GM21526 (cell line): Measurements from ENCODE around the gene USP17L13.
"Not testable (repeated sequence)": the region's sequence is repeated elsewhere in the genome, so short reads cannot be mapped to it uniquely, and the experiment has no call there.

Source experiments
- ATAC-seq: cut with Tn5 transposase; IDR thresholded peaks from one replicate; pipeline ENCODE4 v1.9.1; 2021; ENCODE audit warnings: moderate library complexity; ENCODE audit not compliant: unreplicated experiment, low FRiP score

USP17L13 gene, protein sequence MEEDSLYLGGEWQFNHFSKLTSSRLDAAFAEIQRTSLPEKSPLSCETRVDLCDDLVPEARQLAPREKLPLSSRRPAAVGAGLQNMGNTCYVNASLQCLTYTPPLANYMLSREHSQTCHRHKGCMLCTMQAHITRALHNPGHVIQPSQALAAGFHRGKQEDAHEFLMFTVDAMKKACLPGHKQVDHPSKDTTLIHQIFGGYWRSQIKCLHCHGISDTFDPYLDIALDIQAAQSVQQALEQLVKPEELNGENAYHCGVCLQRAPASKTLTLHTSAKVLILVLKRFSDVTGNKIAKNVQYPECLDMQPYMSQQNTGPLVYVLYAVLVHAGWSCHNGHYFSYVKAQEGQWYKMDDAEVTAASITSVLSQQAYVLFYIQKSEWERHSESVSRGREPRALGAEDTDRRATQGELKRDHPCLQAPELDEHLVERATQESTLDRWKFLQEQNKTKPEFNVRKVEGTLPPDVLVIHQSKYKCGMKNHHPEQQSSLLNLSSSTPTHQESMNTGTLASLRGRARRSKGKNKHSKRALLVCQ

DNA sequence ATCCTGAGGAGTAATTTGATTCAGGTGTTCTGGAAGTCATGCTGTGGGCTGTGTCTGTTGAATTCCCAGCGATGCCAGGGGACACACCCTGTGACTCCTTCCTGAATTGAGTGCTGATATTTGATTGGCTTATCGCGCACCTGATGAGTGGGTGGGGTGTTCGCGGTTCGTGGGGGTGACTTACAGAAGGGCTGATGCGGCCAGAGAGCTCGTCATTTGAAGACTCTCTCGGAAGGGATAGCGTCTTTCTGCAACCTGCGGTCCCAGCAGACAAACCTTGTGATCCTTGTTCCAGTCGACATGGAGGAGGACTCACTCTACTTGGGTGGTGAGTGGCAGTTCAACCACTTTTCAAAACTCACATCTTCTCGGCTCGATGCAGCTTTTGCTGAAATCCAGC, at the start of gene USP17L13:
Gene USP17L13, plus strand, starts transcription at position 301 of the 400 bp plus-strand sequence. Its CDS starts 0 bp downstream, at position 301.
- not testable (repeated sequence) for ATAC-seq

DNA sequence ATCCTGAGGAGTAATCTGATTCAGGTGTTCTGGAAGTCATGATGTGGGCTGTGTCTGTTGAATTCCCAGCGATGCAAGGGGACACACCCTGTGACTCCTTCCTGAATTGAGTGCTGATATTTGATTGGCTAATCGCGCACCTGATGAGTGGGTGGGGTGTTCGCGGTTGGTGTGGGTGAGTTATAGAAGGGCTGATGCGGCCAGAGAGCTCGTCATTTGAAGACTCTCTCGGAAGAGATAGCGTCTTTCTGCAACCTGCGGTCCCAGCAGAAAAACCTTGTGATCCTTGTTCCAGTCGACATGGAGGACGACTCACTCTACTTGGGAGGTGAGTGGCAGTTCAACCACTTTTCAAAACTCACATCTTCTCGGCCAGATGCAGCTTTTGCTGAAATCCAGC, 14.3 kb upstream of the USP17L13 start, which contains the start of gene USP17L10:
Gene USP17L10, plus strand, starts transcription at position 301 of the 400 bp plus-strand sequence. Its CDS starts 0 bp downstream, at position 301.
- ATAC-seq: not testable (repeated sequence)

DNA sequence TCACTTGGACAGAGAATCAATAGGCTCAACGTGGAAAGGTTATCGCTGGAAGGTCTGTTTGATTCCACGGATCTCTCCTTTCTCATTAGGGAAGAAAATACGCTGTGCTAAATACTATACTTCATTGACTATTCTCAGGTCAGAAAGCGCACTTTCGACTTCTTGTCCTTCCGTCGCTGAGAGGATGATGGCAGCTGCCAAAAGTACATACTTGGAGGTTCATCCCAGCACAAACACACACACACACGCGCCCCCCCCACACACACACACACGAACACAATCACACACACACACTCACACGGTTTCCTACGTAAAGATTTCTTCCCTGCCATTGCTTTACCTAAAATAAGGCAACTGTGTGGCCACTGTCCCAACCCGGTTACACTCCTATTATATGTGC, 10.0 kb upstream of the USP17L13 start:
- ATAC-seq: not testable (repeated sequence)

DNA sequence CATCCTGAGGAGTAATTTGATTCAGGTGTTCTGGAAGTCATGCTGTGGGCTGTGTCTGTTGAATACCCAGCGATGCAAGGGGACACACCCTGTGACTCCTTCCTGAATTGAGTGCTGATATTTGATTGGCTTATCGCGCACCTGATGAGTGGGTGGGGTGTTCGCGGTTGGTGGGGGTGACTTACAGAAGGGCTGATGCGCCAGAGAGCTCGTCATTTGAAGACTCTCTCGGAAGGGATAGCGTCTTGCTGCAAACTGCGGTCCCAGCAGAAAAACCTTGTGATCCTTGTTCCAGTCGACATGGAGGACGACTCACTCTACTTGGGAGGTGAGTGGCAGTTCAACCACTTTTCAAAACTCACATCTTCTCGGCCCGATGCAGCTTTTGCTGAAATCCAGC, 9.6 kb upstream of the USP17L13 start, which contains the start of gene USP17L11:
Gene USP17L11, plus strand, starts transcription at position 301 of the 400 bp plus-strand sequence. Its CDS starts 0 bp downstream, at position 301.
- not testable (repeated sequence) for ATAC-seq

GRCh38 chr4:9219852-9220251, 4.8 kb upstream of the USP17L13 start, which contains the start of gene USP17L12:
TSS of gene USP17L12 (plus strand) at chr4:9220152. CDS start at chr4:9220152, 0 bp downstream.
- ATAC-seq: not testable (repeated sequence)

- ATAC-seq: not testable (repeated sequence)
Observed at GRCh38 chr4:9230249-9230648, 5.6 kb downstream of the USP17L13 start.

DNA sequence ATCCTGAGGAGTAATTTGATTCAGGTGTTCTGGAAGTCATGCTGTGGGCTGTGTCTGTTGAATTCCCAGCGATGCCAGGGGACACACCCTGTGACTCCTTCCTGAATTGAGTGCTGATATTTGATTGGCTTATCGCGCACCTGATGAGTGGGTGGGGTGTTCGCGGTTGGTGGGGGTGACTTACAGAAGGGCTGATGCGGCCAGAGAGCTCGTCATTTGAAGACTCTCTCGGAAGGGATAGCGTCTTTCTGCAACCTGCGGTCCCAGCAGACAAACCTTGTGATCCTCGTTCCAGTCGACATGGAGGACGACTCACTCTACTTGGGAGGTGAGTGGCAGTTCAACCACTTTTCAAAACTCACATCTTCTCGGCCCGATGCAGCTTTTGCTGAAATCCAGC, 9.4 kb downstream of the USP17L13 start, which contains the start of gene USP17L15:
Gene USP17L15, plus strand, starts transcription at position 301 of the 400 bp plus-strand sequence. Its CDS starts 0 bp downstream, at position 301.
- ATAC-seq: not testable (repeated sequence)

GRCh38 chr4:9238461-9238860, 13.8 kb downstream of the USP17L13 start:
- not testable (repeated sequence) for ATAC-seq

GRCh38 chr4:9243579-9243978, 18.9 kb downstream of the USP17L13 start, which contains the start of gene USP17L17:
TSS of gene USP17L17 (plus strand) at chr4:9243879. CDS start at chr4:9243879, 0 bp downstream.
- not testable (repeated sequence) for ATAC-seq

GRCh38 chr4:9247953-9248680, 23.4 kb downstream of the USP17L13 start, which contains the start of gene USP17L18:
TSS of gene USP17L18 (plus strand) at chr4:9248630. CDS start at chr4:9248630, 0 bp downstream.
- ATAC-seq: not testable (repeated sequence)

DNA sequence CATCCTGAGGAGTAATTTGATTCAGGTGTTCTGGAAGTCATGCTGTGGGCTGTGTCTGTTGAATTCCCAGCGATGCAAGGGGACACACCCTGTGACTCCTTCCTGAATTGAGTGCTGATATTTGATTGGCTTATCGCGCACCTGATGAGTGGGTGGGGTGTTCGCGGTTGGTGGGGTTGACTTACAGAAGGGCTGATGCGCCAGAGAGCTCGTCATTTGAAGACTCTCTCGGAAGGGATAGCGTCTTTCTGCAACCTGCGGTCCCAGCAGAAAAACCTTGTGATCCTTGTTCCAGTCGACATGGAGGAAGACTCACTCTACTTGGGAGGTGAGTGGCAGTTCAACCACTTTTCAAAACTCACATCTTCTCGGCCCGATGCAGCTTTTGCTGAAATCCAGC, 28.4 kb downstream of the USP17L13 start, which contains the start of gene USP17L19:
Gene USP17L19, plus strand, starts transcription at position 301 of the 400 bp plus-strand sequence. Its CDS starts 0 bp downstream, at position 301.
- ATAC-seq: not testable (repeated sequence)

DNA sequence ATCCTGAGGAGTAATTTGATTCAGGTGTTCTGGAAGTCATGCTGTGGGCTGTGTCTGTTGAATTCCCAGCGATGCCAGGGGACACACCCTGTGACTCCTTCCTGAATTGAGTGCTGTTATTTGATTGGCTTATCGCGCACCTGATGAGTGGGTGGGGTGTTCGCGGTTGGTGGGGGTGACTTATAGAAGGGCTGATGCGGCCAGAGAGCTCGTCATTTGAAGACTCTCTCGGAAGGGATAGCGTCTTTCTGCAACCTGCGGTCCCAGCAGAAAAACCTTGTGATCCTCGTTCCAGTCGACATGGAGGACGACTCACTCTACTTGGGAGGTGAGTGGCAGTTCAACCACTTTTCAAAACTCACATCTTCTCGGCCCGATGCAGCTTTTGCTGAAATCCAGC, 33.1 kb downstream of the USP17L13 start, which contains the start of gene USP17L20:
Gene USP17L20, plus strand, starts transcription at position 301 of the 400 bp plus-strand sequence. Its CDS starts 0 bp downstream, at position 301.
- ATAC-seq: not testable (repeated sequence)

DNA sequence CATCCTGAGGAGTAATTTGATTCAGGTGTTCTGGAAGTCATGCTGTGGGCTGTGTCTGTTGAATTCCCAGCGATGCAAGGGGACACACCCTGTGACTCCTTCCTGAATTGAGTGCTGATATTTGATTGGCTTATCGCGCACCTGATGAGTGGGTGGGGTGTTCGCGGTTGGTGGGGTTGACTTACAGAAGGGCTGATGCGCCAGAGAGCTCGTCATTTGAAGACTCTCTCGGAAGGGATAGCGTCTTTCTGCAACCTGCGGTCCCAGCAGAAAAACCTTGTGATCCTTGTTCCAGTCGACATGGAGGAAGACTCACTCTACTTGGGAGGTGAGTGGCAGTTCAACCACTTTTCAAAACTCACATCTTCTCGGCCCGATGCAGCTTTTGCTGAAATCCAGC, 37.9 kb downstream of the USP17L13 start, which contains the start of gene USP17L21:
Gene USP17L21, plus strand, starts transcription at position 301 of the 400 bp plus-strand sequence. Its CDS starts 0 bp downstream, at position 301.
- ATAC-seq: not testable (repeated sequence)

GRCh38 chr4:9267319-9267718, 42.6 kb downstream of the USP17L13 start, which contains the start of gene USP17L22:
TSS of gene USP17L22 (plus strand) at chr4:9267619. CDS start at chr4:9267619, 0 bp downstream.
- not testable (repeated sequence) for ATAC-seq

GRCh38 chr4:9271719-9272118, 47.0 kb downstream of the USP17L13 start:
- ATAC-seq: not testable (repeated sequence)
